GM12878 (cell line): ENCODE data around the gene MARCHF10. TPM values are rescaled to one million over a fixed set of nuclear protein-coding genes. Genes with fewer than 3 reads are reported as not detected.

ENCODE experiments used
- ATAC-seq: fragments of 200-7000 bp; cut with Tn5 transposase; 3 replicates; pipeline ENCODE4 v1.9.1; 2020; ENCODE audit warnings: mild to moderate bottlenecking, moderate library complexity
- BruUV-seq: library from RNA; stranded (reverse); fragments of 400-500 nt; replicated peaks from 2 replicates; lab custom pipeline; 2021; lab: Mats Ljungman, UMichigan
- CTCF ChIA-PET: fragments of 300-600 bp; sonication (Branson Sonifier 250); formaldehyde crosslinking; extraction: SDS; loops from one replicate; lab custom pipeline; 2021; ENCODE audit warnings: inconsistent platforms; lab: Yijun Ruan, JAX
- POLR2A ChIA-PET: fragments of 350-600 bp; formaldehyde crosslinking; extraction: SDS; loops from one replicate; lab custom pipeline; 2021; ENCODE audit warnings: inconsistent platforms; lab: Charles Lee
- RAD21 ChIA-PET: fragments of 300-600 bp; sonication (Branson Sonifier 250); formaldehyde crosslinking; loops from one replicate; lab custom pipeline; 2023; ENCODE audit warnings: antibody characterized with exemption; ENCODE audit not compliant: unreplicated experiment; lab: Charles Lee
- SMC1A ChIA-PET: fragments of 300-600 bp; sonication (Branson Sonifier 250); formaldehyde crosslinking; loops from one replicate; lab custom pipeline; 2023; ENCODE audit not compliant: unreplicated experiment, uncharacterized antibody; lab: Charles Lee
- DNase-seq: peaks from one replicate; pipeline ENCODE4 v3.0.0-alpha.2; 2011; ENCODE audit warnings: low read depth, low spot score
- FAIRE-seq: peaks from 3 replicates; lab custom pipeline; 2011; peaks lifted over from hg19 to GRCh38; lab: Jason Lieb, UNC
- H2AFZ ChIP-seq: 2 replicates; pipeline ENCODE4 v1.6.0; 2011; ENCODE audit warnings: low read depth, low read length, control low read depth; ENCODE audit not compliant: control insufficient read depth
- H3K27ac ChIP-seq: 2 replicates; pipeline ENCODE4 v1.5.1; 2011; ENCODE audit warnings: control low read depth; ENCODE audit not compliant: control insufficient read depth, insufficient read depth
- H3K27me3 ChIP-seq, 2 experiments: replicated peaks in 1 of 2; 2 replicates each; pipeline versions ENCODE4 v1.6.0 to v1.6.1; 2011; ENCODE audit warnings: low read length in 1 of 2; ENCODE audit not compliant: control insufficient read depth in 2 of 2, insufficient read depth in 2 of 2
- H3K36me3 ChIP-seq, 2 experiments: 2 replicates each; pipeline ENCODE4 v1.5.1; 2011; ENCODE audit warnings: low read length in 1 of 2; ENCODE audit not compliant: control insufficient read depth in 2 of 2, insufficient read depth in 2 of 2
- H3K4me1 ChIP-seq: 2 replicates; pipeline ENCODE4 v1.6.1; 2011; ENCODE audit warnings: mild to moderate bottlenecking, low read length, moderate library complexity, mixed read lengths; ENCODE audit not compliant: control insufficient read depth, insufficient read depth
- H3K4me2 ChIP-seq: 2 replicates; pipeline ENCODE4 v1.6.0; 2011; ENCODE audit warnings: control low read depth; ENCODE audit not compliant: control insufficient read depth, insufficient read depth
- H3K4me3 ChIP-seq: fragments of 200-600 bp; sonication (generic); 2 replicates; pipeline ENCODE4 v1.5.1; 2016
- H3K79me2 ChIP-seq: 2 replicates; pipeline ENCODE4 v1.6.0; 2011; ENCODE audit warnings: low read length; ENCODE audit not compliant: control insufficient read depth, insufficient read depth
- H3K9ac ChIP-seq: 2 replicates; pipeline ENCODE4 v1.8.0; 2011; ENCODE audit warnings: low read length, control low read depth, mixed read lengths; ENCODE audit not compliant: control insufficient read depth, insufficient read depth
- H3K9me3 ChIP-seq: replicated peaks from 3 replicates; pipeline ENCODE4 v1.5.1; 2011; ENCODE audit warnings: mild to moderate bottlenecking, low read length; ENCODE audit not compliant: control insufficient read depth, insufficient read depth
- H4K20me1 ChIP-seq: 2 replicates; pipeline ENCODE4 v1.6.0; 2011; ENCODE audit not compliant: control insufficient read depth, insufficient read depth
- ATF3 ChIP-seq: IDR thresholded peaks from 2 replicates; pipeline ENCODE4 v1.6.1; 2011; ENCODE audit warnings: low read depth, mild to moderate bottlenecking, low read length, moderate library complexity, borderline replicate concordance; ENCODE audit errors: extremely low read depth
- ELK1 ChIP-seq: IDR thresholded peaks from 2 replicates; pipeline ENCODE4 v1.6.1; 2012; ENCODE audit warnings: low read depth, low read length, improper control_type of control experiment
- GABPA ChIP-seq: IDR thresholded peaks from 2 replicates; pipeline ENCODE4 v1.6.1; 2014; ENCODE audit warnings: antibody characterized with exemption, low read depth, mild to moderate bottlenecking, inconsistent platforms
- RELB ChIP-seq: fragments of 450-650 bp; IDR thresholded peaks from 2 replicates; pipeline ENCODE4 v1.6.1; 2017; ENCODE audit warnings: low read depth, mild to moderate bottlenecking, moderate library complexity
- WRNIP1 ChIP-seq: IDR thresholded peaks from 2 replicates; pipeline ENCODE4 v1.6.1; 2011; ENCODE audit warnings: low read depth, low read length, improper control_type of control experiment, borderline replicate concordance
- ZSCAN29 ChIP-seq: fragments of 450-650 bp; IDR thresholded peaks from 2 replicates; pipeline ENCODE4 v1.6.1; 2017; ENCODE audit warnings: mild to moderate bottlenecking, moderate library complexity
- WGBS: methylation state at CpG from one replicate; pipeline ENCODE4 v1.1.6; 2016; ENCODE audit warnings: low lambda C conversion rate; ENCODE audit not compliant: insufficient replicate concordance, insufficient coverage; ENCODE audit errors: missing lambda C conversion rate; 5-methylcytosine and 5-hydroxymethylcytosine counted together
- in situ Hi-C: fragments of 300-500 bp; cut with MboI; formaldehyde crosslinking; loops from 9 replicates; pipeline ENCODE4 v1.14.3; 2018; ENCODE audit warnings: mixed read lengths
- intact Hi-C: fragments of 100-400 bp; cut with micrococcal nuclease; formaldehyde crosslinking; loops from one replicate; pipeline ENCODE4 v1.14.2; 2022; ENCODE audit not compliant: unreplicated experiment
- polyA plus RNA-seq, 11 experiments: library from polyadenylated mRNA; depleted of rRNA in 4 of 11; unstranded in 6 of 11; stranded (reverse) in 5 of 11; fragments of >200 nt; fragmentation: Nextera tagmentation in 4 of 11; fragmentation: Illumina TruSeq in 1 of 11; extraction: Ambion mirVana in 4 of 11; extraction: Trizol in 1 of 11; gene quantifications; 1 replicate in 1 of 11; 2 replicates in 10 of 11; pipeline versions ENCODE4 v1.2.1 to v1.2.3, GENCODE V29; 2011 to 2016; ENCODE audit warnings: inconsistent platforms in 2 of 11, missing spikeins in 2 of 11, low read depth in 1 of 11
- total RNA-seq, 4 experiments: library from RNA; depleted of rRNA in 3 of 4; stranded (reverse); fragments of >200 nt in 3 of 4; fragmentation: Illumina TruSeq in 1 of 4; extraction: Trizol in 1 of 4; gene quantifications; 2 replicates each; pipeline versions ENCODE4 v1.2.1 to v1.2.3, GENCODE V29; 2013 to 2021

Gene MARCHF10
- total and polyA plus RNA-seq, 10 of the 15 experiments (the other 5 are each of a cell fraction or from before 2014, with no cell fraction given), result 0.11 to 0.24 TPM; not detected in 8

GRCh38 chr17:62703261-62703775, 104.8 kb downstream of the MARCHF10 start (continued):
- no peak for TF ChIP-seq RELB

- no peak for ATAC-seq
- ChIA-PET SMC1A (no interaction called here), POLR2A (no interaction called here), CTCF (no interaction called here), RAD21 (interaction anchor here (0.6 kb wide), 1 partner anchor 84 kb away, joined by 3 read pairs; no protein-coding TSS in a partner anchor)
- Histone ChIP-seq H3K4me2 (no peak overlapping the region), H3K27ac (no peak overlapping the region), H3K4me1 (no peaks in the 10 kb centered on the region), H4K20me1 (no peaks in the 10 kb centered on the region), H3K9me3 (no peaks in the 10 kb centered on the region; the same call in 2 of the 3 replicates), H3K4me3 (no peak overlapping the region), H3K36me3 (no peaks in the 10 kb centered on the region), H3K27me3 (peaks cover 2 to 8% of the 10 kb centered on the region in 2 experiments; a peak in 2 of 4 replicates), H3K79me2 (no peaks in the 10 kb centered on the region), H2AFZ (no peak overlapping the region), H3K9ac (no peak overlapping the region)
- DNase-seq, result no peak
- 51% methylated on average over 6 of the region's 6 CpGs for WGBS
- TF ChIP-seq GABPA (no peak), ATF3 (no peak), WRNIP1 (no peak), ZSCAN29 (no peak), ELK1 (no peak)
- in situ Hi-C loops, result no loop called here
- FAIRE-seq, result no peak
- no TSS peak for BruUV-seq
- intact Hi-C loops, result loop anchor here (1.0 kb wide), 1 partner anchor 265 kb away; no protein-coding TSS in a partner anchor
Observed at GRCh38 chr17:62702746-62703260, 105.3 kb downstream of the MARCHF10 start.
